ENCODE results near the gene LIF. TPM values are rescaled to one million over a fixed set of nuclear protein-coding genes. Genes with fewer than 3 reads are reported as not detected.

LIF gene
- total and polyA plus RNA-seq, 2 donors (not counting 3 experiments of a cell fraction or from before 2014, with no cell fraction given) = 0.12 to 0.27 TPM

- intact Hi-C loops (cut with micrococcal nuclease) (no loop called here), dilution Hi-C loops (cut with MboI; ENCODE audit: extremely low pct_ligation_motif_present, low sequenced_read_pairs) (no loop called here)
- H3K36me3 ChIP-seq (ENCODE audit: control insufficient read depth in 2 of 2, extremely low read depth in 1 of 2, insufficient read depth in 2 of 2, low read length in 2 of 2) = peaks cover 0 to 5% of the 10 kb centered on the region in 2 experiments
- H4K20me1 ChIP-seq (replicated peaks; ENCODE audit: control insufficient read depth, extremely low read depth, insufficient read depth, low read length) = no peaks in the 10 kb centered on the region
- H3K4me2 ChIP-seq (ENCODE audit: insufficient read depth, low read length) = no peak overlapping the region
- TF ChIP-seq MAX (IDR thresholded peaks at IDR 0.05; ENCODE audit: insufficient read depth, insufficient read length) (no peak), FOS (IDR thresholded peaks at IDR 0.05; ENCODE audit: borderline replicate concordance, insufficient read depth, low read length) (no peak), CTCF (IDR thresholded peaks at IDR 0.05; ENCODE audit: extremely low read depth in 1 of 2, insufficient read depth in 1 of 2, low read depth in 1 of 2, low read length in 2 of 2) (no peak), POLR2AphosphoS5 (IDR thresholded peaks at IDR 0.05; ENCODE audit: insufficient read depth, low read depth, low read length) (no peak), MYC (IDR thresholded peaks at IDR 0.05; ENCODE audit: low read depth, low read length) (no peak), JUN (IDR thresholded peaks at IDR 0.05; ENCODE audit: borderline replicate concordance, insufficient read depth, insufficient read length, low read depth) (no peak), POLR2A (IDR thresholded peaks at IDR 0.05; ENCODE audit: low read depth, low read length) (no peak)
- no peaks in the 10 kb centered on the region for H3K27me3 ChIP-seq (ENCODE audit: control insufficient read depth in 2 of 2, insufficient read depth in 2 of 2, low read length in 2 of 2)
- BruUV-seq (replicated peaks) = no TSS peak
- H3K79me2 ChIP-seq (ENCODE audit: control insufficient read depth, insufficient read depth, low read length) = no peaks in the 10 kb centered on the region
- POLR2A ChIA-PET = interaction anchor here (0.5 kb wide), 1 partner anchor 10 kb away, joined by 4 read pairs; no protein-coding TSS in a partner anchor
- no peak overlapping the region for H3K4me3 ChIP-seq (replicated peaks in 1 of 3; ENCODE audit: insufficient read depth in 1 of 3, low read depth in 1 of 3, low read length in 3 of 3)
- H3K9me1 ChIP-seq (replicated peaks; ENCODE audit: control insufficient read depth, extremely low read depth, insufficient read depth, low read length) = no peaks in the 10 kb centered on the region
- H3K9me3 ChIP-seq (replicated peaks; ENCODE audit: control insufficient read depth, insufficient read depth, low read length) = no peaks in the 10 kb centered on the region
- no peak overlapping the region for H3K9ac ChIP-seq (replicated peaks; ENCODE audit: extremely low read depth, insufficient read depth, low read length)
- H3K4me1 ChIP-seq (ENCODE audit: control insufficient read depth, extremely low read depth, insufficient read depth, low read length) = peaks cover 9% of the 10 kb centered on the region
- FAIRE-seq (no peak), DNase-seq (ENCODE audit: low read depth, low spot score) (no peak)
- no peak overlapping the region for H3K27ac ChIP-seq (ENCODE audit: insufficient read depth, low read depth, low read length)
- no peak overlapping the region for H2AFZ ChIP-seq (ENCODE audit: low read depth, low read length)
- CTCF ChIA-PET = interaction anchor here (1.0 kb wide), 1 partner anchor 27 kb away, joined by 3 read pairs; no protein-coding TSS in a partner anchor
These were observed 36.1 kb upstream of the LIF start for GRCh38 chr22:30282616-30283046.
